SK-N-SH treated with all-trans-retinoic acid at 6 μM for 48 hours (cell line): ENCODE measurements around the gene RSRP1.

ENCODE experiments used
- ATAC-seq: fragments of 200-7000 bp; cut with Tn5 transposase; 3 replicates; pipeline ENCODE4 v1.9.1; 2020; ENCODE audit warnings: mild to moderate bottlenecking, moderate library complexity
- ARNTL ChIP-seq: fragments of 450-650 bp; formaldehyde crosslinking; IDR thresholded peaks from 2 replicates; pipeline ENCODE4 v1.5.0; 2020; ENCODE audit warnings: low read depth, mild to moderate bottlenecking, moderate library complexity, borderline replicate concordance
- CSDC2 ChIP-seq: fragments of 250-450 bp; sonication (Bioruptor Pico); IDR thresholded peaks from 2 replicates; pipeline ENCODE4 v1.5.0; 2020; ENCODE audit warnings: mild to moderate bottlenecking, moderate library complexity
- CSRNP3 ChIP-seq: fragments of 250-450 bp; sonication (Bioruptor Pico); IDR thresholded peaks from 2 replicates; pipeline ENCODE4 v1.5.1; 2021; ENCODE audit warnings: mild to moderate bottlenecking, moderate library complexity
- ESRRG ChIP-seq: fragments of 250-450 bp; sonication (Bioruptor Pico); IDR thresholded peaks from 2 replicates; pipeline ENCODE4 v1.6.1; 2021; ENCODE audit warnings: mild to moderate bottlenecking
- GLIS3 ChIP-seq: fragments of 250-450 bp; sonication (Bioruptor Pico); IDR thresholded peaks from 2 replicates; pipeline ENCODE4 v1.5.0; 2020; ENCODE audit warnings: mild to moderate bottlenecking, moderate library complexity
- PPARA ChIP-seq: fragments of 250-450 bp; sonication (Bioruptor Pico); IDR thresholded peaks from 2 replicates; pipeline ENCODE4 v1.5.0; 2020; ENCODE audit warnings: mild to moderate bottlenecking, borderline replicate concordance
- TCF4 ChIP-seq: fragments of 250-450 bp; sonication (Bioruptor Pico); IDR thresholded peaks from 2 replicates; pipeline ENCODE4 v1.8.0; 2021; ENCODE audit warnings: mild to moderate bottlenecking, moderate library complexity, borderline replicate concordance
- TOX ChIP-seq: fragments of 250-450 bp; sonication (Bioruptor Pico); IDR thresholded peaks from 2 replicates; pipeline ENCODE4 v1.8.0; 2021; ENCODE audit warnings: mild to moderate bottlenecking, moderate library complexity, borderline replicate concordance
- TSHZ2 ChIP-seq: fragments of 250-450 bp; sonication (Bioruptor Pico); IDR thresholded peaks from 2 replicates; pipeline ENCODE4 v1.5.0; 2020; ENCODE audit warnings: mild to moderate bottlenecking, moderate library complexity
- ZC3H10 ChIP-seq: fragments of 250-450 bp; sonication (Bioruptor Pico); IDR thresholded peaks from 2 replicates; pipeline ENCODE4 v1.5.1; 2021; ENCODE audit warnings: mild to moderate bottlenecking, moderate library complexity
- ZFP3 ChIP-seq: fragments of 250-450 bp; sonication (Bioruptor Pico); IDR thresholded peaks from 2 replicates; pipeline ENCODE4 v1.5.0; 2020; ENCODE audit warnings: mild to moderate bottlenecking, moderate library complexity
- ZNF565 ChIP-seq: fragments of 450-650 bp; formaldehyde crosslinking; conservative IDR thresholded peaks from 2 replicates; pipeline ENCODE4 v1.5.0; 2020; ENCODE audit warnings: low read depth, mild to moderate bottlenecking, moderate library complexity
- ZNF70 ChIP-seq: fragments of 450-650 bp; formaldehyde crosslinking; IDR thresholded peaks from 2 replicates; pipeline ENCODE4 v1.5.0; 2020; ENCODE audit warnings: mild to moderate bottlenecking, moderate library complexity
- TF ChIP-seq, protein P1 (sequence below): fragments of 250-450 bp; sonication (Bioruptor Pico); IDR thresholded peaks from 2 replicates; pipeline ENCODE4 v1.8.0; 2020; ENCODE audit warnings: mild to moderate bottlenecking, moderate library complexity, borderline replicate concordance
- TF ChIP-seq, protein P2 (sequence below): fragments of 250-450 bp; sonication (Bioruptor Pico); IDR thresholded peaks from 2 replicates; pipeline ENCODE4 v1.5.1; 2020; ENCODE audit warnings: low read depth, mild to moderate bottlenecking, moderate library complexity
- TF ChIP-seq, protein P3 (sequence below): fragments of 250-450 bp; sonication (Bioruptor Pico); IDR thresholded peaks from 2 replicates; pipeline ENCODE4 v1.8.0; 2021; ENCODE audit warnings: low read depth, mild to moderate bottlenecking, moderate library complexity, borderline replicate concordance

RSRP1 gene

DNA sequence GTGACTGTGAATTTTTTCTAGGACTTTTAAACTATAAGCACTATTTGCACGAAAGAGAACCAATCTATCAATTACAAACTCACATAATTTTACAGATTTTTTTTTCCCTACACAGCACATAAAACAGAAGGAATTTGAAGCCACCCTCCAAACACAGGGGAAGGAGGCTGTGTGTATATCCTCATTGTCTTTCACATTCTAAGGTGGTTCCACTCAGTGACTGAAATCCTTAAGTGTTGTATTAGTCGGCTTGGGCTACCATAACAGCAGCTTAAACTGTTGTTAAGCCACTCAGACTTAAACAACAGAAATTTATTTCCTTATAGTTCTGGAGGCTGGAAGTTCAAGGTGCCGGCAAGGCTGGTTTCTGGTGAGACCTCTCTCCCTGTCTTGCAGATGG is 13.1 kb upstream of the RSRP1 start:
- ATAC-seq: peak; percentile 53

GRCh38 chr1:25259813-25260212 is 12.6 kb upstream of the RSRP1 start:
- ATAC-seq: peak; percentile 95

- ATAC-seq: no peak
- no peak for TF ChIP-seq CSRNP3 (CRISPR knock-in tag)
- TF ChIP-seq TOX (CRISPR knock-in tag): no peak
- no peak for TF ChIP-seq PPARA (CRISPR knock-in tag)
- TF ChIP-seq, protein P1, sequence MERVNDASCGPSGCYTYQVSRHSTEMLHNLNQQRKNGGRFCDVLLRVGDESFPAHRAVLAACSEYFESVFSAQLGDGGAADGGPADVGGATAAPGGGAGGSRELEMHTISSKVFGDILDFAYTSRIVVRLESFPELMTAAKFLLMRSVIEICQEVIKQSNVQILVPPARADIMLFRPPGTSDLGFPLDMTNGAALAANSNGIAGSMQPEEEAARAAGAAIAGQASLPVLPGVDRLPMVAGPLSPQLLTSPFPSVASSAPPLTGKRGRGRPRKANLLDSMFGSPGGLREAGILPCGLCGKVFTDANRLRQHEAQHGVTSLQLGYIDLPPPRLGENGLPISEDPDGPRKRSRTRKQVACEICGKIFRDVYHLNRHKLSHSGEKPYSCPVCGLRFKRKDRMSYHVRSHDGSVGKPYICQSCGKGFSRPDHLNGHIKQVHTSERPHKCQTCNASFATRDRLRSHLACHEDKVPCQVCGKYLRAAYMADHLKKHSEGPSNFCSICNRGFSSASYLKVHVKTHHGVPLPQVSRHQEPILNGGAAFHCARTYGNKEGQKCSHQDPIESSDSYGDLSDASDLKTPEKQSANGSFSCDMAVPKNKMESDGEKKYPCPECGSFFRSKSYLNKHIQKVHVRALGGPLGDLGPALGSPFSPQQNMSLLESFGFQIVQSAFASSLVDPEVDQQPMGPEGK (CRISPR knock-in tag): no peak
- TF ChIP-seq, all 23 proteins: peak for 0
Observed at GRCh38 chr1:25257196-25257595, 9.9 kb upstream of the RSRP1 start.

DNA sequence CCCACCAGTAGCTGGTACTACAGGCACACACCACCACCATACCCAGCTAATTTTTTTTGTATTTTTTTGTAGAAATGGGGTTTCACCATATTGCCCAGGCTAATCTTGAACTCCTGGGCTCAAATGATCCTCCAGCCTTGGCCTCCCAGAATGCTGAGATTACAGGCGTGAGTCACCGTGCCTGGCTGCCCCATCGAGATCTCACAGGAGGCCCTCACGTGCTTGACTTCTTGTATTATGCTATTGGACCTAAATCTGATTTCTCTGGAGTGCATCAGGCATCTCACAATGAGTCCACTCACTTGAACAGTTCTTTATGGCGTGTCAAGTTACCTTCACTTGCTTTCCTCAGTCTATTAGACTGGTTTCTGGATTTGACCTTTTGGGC is 9.3 kb upstream of the RSRP1 start:
- ATAC-seq: no peak
- TF ChIP-seq ARNTL (CRISPR knock-in tag): no peak
- no peak for TF ChIP-seq ZNF70

- TF ChIP-seq TCF4 (CRISPR knock-in tag): no peak
- no peak for ATAC-seq
Observed at GRCh38 chr1:25255706-25256577, 8.7 kb upstream of the RSRP1 start.

DNA sequence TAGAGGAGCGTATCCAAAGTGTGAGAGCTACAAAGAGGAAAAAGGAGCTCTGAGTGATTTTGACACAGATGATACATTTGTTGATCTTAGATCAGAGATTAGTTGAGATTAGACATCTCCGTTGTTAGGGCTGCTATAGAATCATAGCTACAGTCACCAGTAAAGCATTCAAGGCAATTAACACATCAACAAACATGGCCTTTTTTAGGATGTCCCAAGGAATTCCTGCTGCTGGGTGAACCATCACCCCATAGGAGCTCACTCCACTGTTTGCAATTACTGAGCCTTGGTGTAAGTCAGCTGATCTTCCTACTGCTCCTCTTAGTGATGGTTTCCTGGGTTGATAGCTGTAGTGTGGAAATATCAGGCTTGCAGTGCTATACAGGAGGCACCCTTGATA is 6.7 kb upstream of the RSRP1 start:
- TF ChIP-seq ZFP3 (no peak), ESRRG (CRISPR knock-in tag) (no peak), GLIS3 (no peak)
- TF ChIP-seq, protein P2, sequence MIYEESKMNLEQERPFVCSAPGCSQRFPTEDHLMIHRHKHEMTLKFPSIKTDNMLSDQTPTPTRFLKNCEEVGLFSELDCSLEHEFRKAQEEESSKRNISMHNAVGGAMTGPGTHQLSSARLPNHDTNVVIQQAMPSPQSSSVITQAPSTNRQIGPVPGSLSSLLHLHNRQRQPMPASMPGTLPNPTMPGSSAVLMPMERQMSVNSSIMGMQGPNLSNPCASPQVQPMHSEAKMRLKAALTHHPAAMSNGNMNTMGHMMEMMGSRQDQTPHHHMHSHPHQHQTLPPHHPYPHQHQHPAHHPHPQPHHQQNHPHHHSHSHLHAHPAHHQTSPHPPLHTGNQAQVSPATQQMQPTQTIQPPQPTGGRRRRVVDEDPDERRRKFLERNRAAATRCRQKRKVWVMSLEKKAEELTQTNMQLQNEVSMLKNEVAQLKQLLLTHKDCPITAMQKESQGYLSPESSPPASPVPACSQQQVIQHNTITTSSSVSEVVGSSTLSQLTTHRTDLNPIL (CRISPR knock-in tag): no peak
- ATAC-seq: no peak

- ATAC-seq: no peak
- 0 out of 2 replicates have a peak, but pooled peaks have one; percentile 57 for TF ChIP-seq GLIS3
- TF ChIP-seq ZC3H10 (CRISPR knock-in tag): no peak
- TF ChIP-seq, all 23 proteins: peak for 1
Observed at GRCh38 chr1:25247829-25248754, 838 bp upstream of the RSRP1 start.

GRCh38 chr1:25246600-25247023 is 642 bp downstream of the RSRP1 start:
- ATAC-seq: peak; percentile 4
- TF ChIP-seq CSRNP3 (CRISPR knock-in tag) (no peak), ZNF565 (CRISPR knock-in tag) (no peak), TSHZ2 (CRISPR knock-in tag) (no peak), CSDC2 (CRISPR knock-in tag) (no peak)
- TF ChIP-seq, protein P3, sequence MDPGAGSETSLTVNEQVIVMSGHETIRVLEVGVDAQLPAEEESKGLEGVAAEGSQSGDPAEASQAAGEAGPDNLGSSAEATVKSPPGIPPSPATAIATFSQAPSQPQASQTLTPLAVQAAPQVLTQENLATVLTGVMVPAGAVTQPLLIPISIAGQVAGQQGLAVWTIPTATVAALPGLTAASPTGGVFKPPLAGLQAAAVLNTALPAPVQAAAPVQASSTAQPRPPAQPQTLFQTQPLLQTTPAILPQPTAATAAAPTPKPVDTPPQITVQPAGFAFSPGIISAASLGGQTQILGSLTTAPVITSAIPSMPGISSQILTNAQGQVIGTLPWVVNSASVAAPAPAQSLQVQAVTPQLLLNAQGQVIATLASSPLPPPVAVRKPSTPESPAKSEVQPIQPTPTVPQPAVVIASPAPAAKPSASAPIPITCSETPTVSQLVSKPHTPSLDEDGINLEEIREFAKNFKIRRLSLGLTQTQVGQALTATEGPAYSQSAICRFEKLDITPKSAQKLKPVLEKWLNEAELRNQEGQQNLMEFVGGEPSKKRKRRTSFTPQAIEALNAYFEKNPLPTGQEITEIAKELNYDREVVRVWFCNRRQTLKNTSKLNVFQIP (CRISPR knock-in tag): no peak
